Measurements from ENCODE around the gene ARPC2. TPM values are rescaled to one million over a fixed set of nuclear protein-coding genes. Genes with fewer than 3 reads are reported as not detected.

The ARPC2 gene
- total and polyA plus RNA-seq, 12 donors = 58.5 to 213 (median 134) TPM

- no peak overlapping the region for H3K4me3 ChIP-seq
- ATAC-seq = no peak
- no peak for DNase-seq
- H3K9me3 ChIP-seq = no peaks in the 10 kb centered on the region
- peaks cover 10 to 45% (median 23%) of the 10 kb centered on the region in 9 donors for H3K4me1 ChIP-seq
- intact Hi-C loops (cut with DNase I) = loop anchor here in 4 of 10 donors (10.0 kb wide), 3 partner anchors 100 to 270 kb away; partner anchors contain the start of genes CNOT9 (in 1 of the 4), CTDSP1 (in 1 of the 4) and USP37 (in 1 of the 4)
- H3K36me3 ChIP-seq = no peaks in the 10 kb centered on the region
- no peaks in the 10 kb centered on the region for H3K27me3 ChIP-seq
- peak overlapping the region in 2 of 10 donors; percentile 27 to 46 for H3K27ac ChIP-seq
- WGBS, 2 donors = 56 to 61% methylated on average over 7 of the region's 7 CpGs
- TF ChIP-seq, protein P1, sequence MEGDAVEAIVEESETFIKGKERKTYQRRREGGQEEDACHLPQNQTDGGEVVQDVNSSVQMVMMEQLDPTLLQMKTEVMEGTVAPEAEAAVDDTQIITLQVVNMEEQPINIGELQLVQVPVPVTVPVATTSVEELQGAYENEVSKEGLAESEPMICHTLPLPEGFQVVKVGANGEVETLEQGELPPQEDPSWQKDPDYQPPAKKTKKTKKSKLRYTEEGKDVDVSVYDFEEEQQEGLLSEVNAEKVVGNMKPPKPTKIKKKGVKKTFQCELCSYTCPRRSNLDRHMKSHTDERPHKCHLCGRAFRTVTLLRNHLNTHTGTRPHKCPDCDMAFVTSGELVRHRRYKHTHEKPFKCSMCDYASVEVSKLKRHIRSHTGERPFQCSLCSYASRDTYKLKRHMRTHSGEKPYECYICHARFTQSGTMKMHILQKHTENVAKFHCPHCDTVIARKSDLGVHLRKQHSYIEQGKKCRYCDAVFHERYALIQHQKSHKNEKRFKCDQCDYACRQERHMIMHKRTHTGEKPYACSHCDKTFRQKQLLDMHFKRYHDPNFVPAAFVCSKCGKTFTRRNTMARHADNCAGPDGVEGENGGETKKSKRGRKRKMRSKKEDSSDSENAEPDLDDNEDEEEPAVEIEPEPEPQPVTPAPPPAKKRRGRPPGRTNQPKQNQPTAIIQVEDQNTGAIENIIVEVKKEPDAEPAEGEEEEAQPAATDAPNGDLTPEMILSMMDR (IDR thresholded peaks at IDR 0.05) = no peak
These were observed 78.0 kb downstream of the ARPC2 start for GRCh38 chr2:218295029-218295428.

DNA sequence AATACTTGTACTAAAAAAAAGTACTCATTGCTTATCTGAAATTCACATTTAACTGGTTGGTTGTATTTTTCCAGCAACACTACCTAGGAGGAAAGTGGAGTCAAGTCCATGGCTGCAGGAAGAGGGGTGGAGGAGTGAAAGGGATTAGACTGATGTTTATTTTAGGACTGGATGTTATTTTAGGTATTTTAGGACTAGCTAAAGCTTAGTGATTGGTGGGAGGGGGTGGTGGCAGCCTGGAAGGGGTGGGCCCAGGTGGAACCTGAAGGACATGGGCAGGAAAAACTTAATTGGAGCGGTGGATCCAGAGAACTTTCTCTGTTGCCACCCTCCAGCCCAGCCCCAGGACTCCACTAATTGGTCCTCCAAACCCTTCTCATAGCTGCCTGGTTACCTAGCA, 79.2 kb downstream of the ARPC2 start:
- peaks cover 0 to 33% (median 12%) of the 10 kb centered on the region in 9 donors for H3K4me1 ChIP-seq
- H3K36me3 ChIP-seq = no peaks in the 10 kb centered on the region
- no peak for ATAC-seq
- 93 to 100% methylated on average over 1 of the region's 1 CpG for WGBS, 2 donors
- no peaks in the 10 kb centered on the region for H3K9me3 ChIP-seq
- no peaks in the 10 kb centered on the region for H3K27me3 ChIP-seq
- intact Hi-C loops (cut with DNase I) = loop anchor here in 4 of 10 donors (10.0 kb wide), 3 partner anchors 99 to 269 kb away; partner anchors contain the start of genes CNOT9 (in 1 of the 4), CTDSP1 (in 1 of the 4) and USP37 (in 1 of the 4)
- H3K27ac ChIP-seq = no peak overlapping the region
- no peak overlapping the region for H3K4me3 ChIP-seq
- no peak for DNase-seq
- TF ChIP-seq, protein P1 (IDR thresholded peaks at IDR 0.05) = no peak

- ATAC-seq (no peak), DNase-seq (no peak)
- intact Hi-C loops (cut with DNase I) = loop anchor here in 4 of 10 donors (10.0 kb wide), 3 partner anchors 98 to 268 kb away; partner anchors contain the start of genes CNOT9 (in 1 of the 4), CTDSP1 (in 1 of the 4) and USP37 (in 1 of the 4)
- Histone ChIP-seq H3K4me1 (peaks cover 0 to 32% (median 9%) of the 10 kb centered on the region in 9 donors), H3K9me3 (no peaks in the 10 kb centered on the region), H3K27ac (no peak overlapping the region), H3K36me3 (no peaks in the 10 kb centered on the region), H3K4me3 (no peak overlapping the region), H3K27me3 (no peaks in the 10 kb centered on the region)
- WGBS, 2 donors = 89 to 90% methylated on average over 7 of the region's 7 CpGs
- TF ChIP-seq, protein P1 (IDR thresholded peaks at IDR 0.05) = no peak
These were observed 79.9 kb downstream of the ARPC2 start for GRCh38 chr2:218296847-218297246.

DNA sequence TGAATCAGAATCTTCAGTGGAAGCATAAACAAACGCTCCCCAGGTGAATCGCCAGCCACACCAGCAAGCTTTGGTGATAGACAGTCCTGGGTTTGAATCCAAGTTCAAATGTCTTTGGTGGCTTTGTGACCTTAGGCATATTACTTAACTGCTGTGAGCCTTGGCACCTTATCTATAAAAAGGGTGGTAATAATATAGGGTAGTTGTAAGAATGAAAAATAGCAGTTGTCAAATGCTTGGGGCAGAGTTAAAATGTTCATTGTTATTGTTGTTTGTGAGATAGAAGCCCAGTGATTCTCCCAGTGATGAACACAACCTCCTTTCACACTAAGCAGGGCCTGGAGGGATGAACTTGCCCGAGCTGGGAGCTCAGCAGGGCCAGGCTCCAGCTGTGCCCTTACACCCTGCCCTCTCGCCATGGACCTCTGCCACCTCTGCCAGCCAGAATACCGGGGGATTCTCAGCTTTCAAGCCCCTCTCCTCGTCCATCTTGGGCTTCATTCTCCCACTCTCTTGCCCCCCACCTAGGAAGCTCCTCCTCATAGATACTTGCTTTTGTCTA, 81.4 kb downstream of the ARPC2 start:
- WGBS, 2 donors = 82 to 85% methylated on average over 6 of the region's 6 CpGs
- DNase-seq (no peak), ATAC-seq (no peak)
- Histone ChIP-seq H3K36me3 (no peaks in the 10 kb centered on the region), H3K4me1 (peaks cover 0 to 23% (median 5%) of the 10 kb centered on the region in 9 donors), H3K27me3 (no peaks in the 10 kb centered on the region), H3K9me3 (no peaks in the 10 kb centered on the region), H3K27ac (no peak overlapping the region), H3K4me3 (no peak overlapping the region)
- TF ChIP-seq, protein P1 (IDR thresholded peaks at IDR 0.05) = no peak
- intact Hi-C loops (cut with DNase I) = loop anchor here in 4 of 10 donors (10.0 kb wide), 3 partner anchors 96 to 266 kb away; partner anchors contain the start of genes CNOT9 (in 1 of the 4), CTDSP1 (in 1 of the 4) and USP37 (in 1 of the 4)

Data from heart right ventricle (tissue), 16 donors.